SK-N-SH (cell line): Measurements from ENCODE around the gene PCP2.

Experiments
- EP300 ChIP-seq, 2 experiments: IDR thresholded peaks; 2 replicates each; pipeline versions ENCODE4 v1.4.0 to v1.6.1; 2012; ENCODE audit warnings: borderline replicate concordance in 1 of 2, low read depth in 1 of 2, low read length in 1 of 2
- IRF3 ChIP-seq: fragments of 150-350 bp; IDR thresholded peaks from 2 replicates; pipeline ENCODE4 v1.6.1; 2016; ENCODE audit warnings: mild to moderate bottlenecking, low read depth, low read length
- RAD21 ChIP-seq: IDR thresholded peaks from 2 replicates; pipeline ENCODE4 v1.6.1; 2012; ENCODE audit warnings: mild to moderate bottlenecking, low read length
- TAF1 ChIP-seq: IDR thresholded peaks from 2 replicates; pipeline ENCODE4 v1.6.1; 2012; ENCODE audit warnings: low read depth, mild to moderate bottlenecking, low read length, moderate library complexity, borderline replicate concordance
- TF ChIP-seq, protein P1 (sequence below): IDR thresholded peaks from 2 replicates; pipeline ENCODE4 v1.4.0; 2012; ENCODE audit warnings: low read depth, borderline replicate concordance
- TF ChIP-seq, protein P2 (sequence below): fragments of 200-600 bp; sonication (generic); IDR thresholded peaks from 2 replicates; pipeline ENCODE4 v1.6.1; 2017; ENCODE audit warnings: antibody characterized with exemption, mild to moderate bottlenecking, moderate library complexity
- TF ChIP-seq, protein P3 (sequence below): IDR thresholded peaks from 2 replicates; pipeline ENCODE4 v1.6.1; 2012; ENCODE audit warnings: mild to moderate bottlenecking, low read depth, low read length, moderate library complexity

DNA sequence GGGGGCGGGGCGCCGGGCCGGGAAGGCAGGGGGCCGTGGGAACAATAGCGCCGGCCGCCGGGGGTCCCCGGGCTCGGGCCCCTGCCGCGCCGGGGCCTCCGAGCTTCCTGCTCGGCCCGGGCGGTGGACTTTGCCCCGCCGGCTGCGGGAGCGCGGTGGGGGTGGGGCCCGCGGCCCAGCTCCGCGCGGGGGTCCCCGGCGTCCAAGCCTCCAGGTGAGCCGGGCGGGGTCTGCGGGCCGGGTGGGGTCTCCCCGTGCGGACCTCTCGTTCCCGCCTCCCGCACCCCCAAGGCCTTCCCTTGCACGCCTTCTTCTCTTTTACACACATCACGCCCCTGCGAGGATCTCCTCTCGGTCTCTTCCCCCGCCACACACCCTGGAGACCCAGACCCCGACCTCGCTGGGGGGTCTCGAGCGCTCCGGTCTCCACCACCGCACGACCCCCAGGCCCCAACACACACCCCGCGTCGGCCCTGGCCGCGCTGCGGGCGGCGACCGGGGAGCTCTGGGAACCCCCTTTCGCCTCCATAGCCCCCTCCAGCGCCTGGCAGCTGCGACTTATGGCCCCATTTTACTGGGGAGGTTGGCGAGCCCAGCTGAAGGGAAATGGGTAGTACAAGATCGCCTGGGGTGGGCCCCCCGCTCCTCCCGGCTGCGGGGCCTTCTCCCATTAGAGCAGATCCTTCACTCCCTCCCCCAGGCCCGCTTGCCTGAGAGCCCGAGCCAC, 37.1 kb downstream of the PCP2 start:
- TF ChIP-seq TAF1 (no peak), IRF3 (no peak), RAD21 (no peak), EP300 (IDR thresholded peaks at IDR 0.05; ENCODE audit: borderline replicate concordance in 1 of 2, low read depth in 1 of 2, low read length in 1 of 2) (no peak)
- TF ChIP-seq, protein P1, sequence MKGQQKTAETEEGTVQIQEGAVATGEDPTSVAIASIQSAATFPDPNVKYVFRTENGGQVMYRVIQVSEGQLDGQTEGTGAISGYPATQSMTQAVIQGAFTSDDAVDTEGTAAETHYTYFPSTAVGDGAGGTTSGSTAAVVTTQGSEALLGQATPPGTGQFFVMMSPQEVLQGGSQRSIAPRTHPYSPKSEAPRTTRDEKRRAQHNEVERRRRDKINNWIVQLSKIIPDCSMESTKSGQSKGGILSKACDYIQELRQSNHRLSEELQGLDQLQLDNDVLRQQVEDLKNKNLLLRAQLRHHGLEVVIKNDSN, result no peak
- TF ChIP-seq, protein P2, sequence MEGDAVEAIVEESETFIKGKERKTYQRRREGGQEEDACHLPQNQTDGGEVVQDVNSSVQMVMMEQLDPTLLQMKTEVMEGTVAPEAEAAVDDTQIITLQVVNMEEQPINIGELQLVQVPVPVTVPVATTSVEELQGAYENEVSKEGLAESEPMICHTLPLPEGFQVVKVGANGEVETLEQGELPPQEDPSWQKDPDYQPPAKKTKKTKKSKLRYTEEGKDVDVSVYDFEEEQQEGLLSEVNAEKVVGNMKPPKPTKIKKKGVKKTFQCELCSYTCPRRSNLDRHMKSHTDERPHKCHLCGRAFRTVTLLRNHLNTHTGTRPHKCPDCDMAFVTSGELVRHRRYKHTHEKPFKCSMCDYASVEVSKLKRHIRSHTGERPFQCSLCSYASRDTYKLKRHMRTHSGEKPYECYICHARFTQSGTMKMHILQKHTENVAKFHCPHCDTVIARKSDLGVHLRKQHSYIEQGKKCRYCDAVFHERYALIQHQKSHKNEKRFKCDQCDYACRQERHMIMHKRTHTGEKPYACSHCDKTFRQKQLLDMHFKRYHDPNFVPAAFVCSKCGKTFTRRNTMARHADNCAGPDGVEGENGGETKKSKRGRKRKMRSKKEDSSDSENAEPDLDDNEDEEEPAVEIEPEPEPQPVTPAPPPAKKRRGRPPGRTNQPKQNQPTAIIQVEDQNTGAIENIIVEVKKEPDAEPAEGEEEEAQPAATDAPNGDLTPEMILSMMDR, result no peak
- TF ChIP-seq, protein P3, sequence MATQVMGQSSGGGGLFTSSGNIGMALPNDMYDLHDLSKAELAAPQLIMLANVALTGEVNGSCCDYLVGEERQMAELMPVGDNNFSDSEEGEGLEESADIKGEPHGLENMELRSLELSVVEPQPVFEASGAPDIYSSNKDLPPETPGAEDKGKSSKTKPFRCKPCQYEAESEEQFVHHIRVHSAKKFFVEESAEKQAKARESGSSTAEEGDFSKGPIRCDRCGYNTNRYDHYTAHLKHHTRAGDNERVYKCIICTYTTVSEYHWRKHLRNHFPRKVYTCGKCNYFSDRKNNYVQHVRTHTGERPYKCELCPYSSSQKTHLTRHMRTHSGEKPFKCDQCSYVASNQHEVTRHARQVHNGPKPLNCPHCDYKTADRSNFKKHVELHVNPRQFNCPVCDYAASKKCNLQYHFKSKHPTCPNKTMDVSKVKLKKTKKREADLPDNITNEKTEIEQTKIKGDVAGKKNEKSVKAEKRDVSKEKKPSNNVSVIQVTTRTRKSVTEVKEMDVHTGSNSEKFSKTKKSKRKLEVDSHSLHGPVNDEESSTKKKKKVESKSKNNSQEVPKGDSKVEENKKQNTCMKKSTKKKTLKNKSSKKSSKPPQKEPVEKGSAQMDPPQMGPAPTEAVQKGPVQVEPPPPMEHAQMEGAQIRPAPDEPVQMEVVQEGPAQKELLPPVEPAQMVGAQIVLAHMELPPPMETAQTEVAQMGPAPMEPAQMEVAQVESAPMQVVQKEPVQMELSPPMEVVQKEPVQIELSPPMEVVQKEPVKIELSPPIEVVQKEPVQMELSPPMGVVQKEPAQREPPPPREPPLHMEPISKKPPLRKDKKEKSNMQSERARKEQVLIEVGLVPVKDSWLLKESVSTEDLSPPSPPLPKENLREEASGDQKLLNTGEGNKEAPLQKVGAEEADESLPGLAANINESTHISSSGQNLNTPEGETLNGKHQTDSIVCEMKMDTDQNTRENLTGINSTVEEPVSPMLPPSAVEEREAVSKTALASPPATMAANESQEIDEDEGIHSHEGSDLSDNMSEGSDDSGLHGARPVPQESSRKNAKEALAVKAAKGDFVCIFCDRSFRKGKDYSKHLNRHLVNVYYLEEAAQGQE, result no peak
